KMS-11 (cell line): ENCODE data around the gene SEC24A.

Source experiments
- H2AFZ ChIP-seq: fragments of 200-600 bp; sonication (generic); 2 replicates; pipeline ENCODE4 v1.6.1; 2016; ENCODE audit warnings: antibody characterized with exemption, mixed run types, low read depth
- H3K27ac ChIP-seq: fragments of 200-600 bp; sonication (generic); 2 replicates; pipeline ENCODE4 v1.6.1; 2016; ENCODE audit warnings: mild to moderate bottlenecking, mixed run types
- H3K27me3 ChIP-seq: fragments of 200-600 bp; sonication (generic); 2 replicates; pipeline ENCODE4 v1.6.1; 2017; ENCODE audit warnings: mild to moderate bottlenecking, low read depth, mixed run types, moderate library complexity; ENCODE audit not compliant: insufficient read depth
- H3K36me3 ChIP-seq: fragments of 200-600 bp; sonication (generic); 2 replicates; pipeline ENCODE4 v1.6.1; 2017; ENCODE audit warnings: mild to moderate bottlenecking, mixed run types; ENCODE audit not compliant: insufficient read depth
- H3K4me1 ChIP-seq: fragments of 200-600 bp; sonication (generic); 2 replicates; pipeline ENCODE4 v1.6.1; 2016; ENCODE audit warnings: mild to moderate bottlenecking, low read depth, mixed run types; ENCODE audit not compliant: poor library complexity, severe bottlenecking
- H3K4me2 ChIP-seq: fragments of 200-600 bp; sonication (generic); 2 replicates; pipeline ENCODE4 v1.7.0; 2016; ENCODE audit warnings: mild to moderate bottlenecking, mixed run types
- H3K4me3 ChIP-seq: fragments of 200-600 bp; sonication (generic); IDR thresholded peaks from 2 replicates; pipeline ENCODE4 v1.6.1; 2017; ENCODE audit warnings: low read depth, low read length, mixed read lengths; ENCODE audit not compliant: insufficient read depth
- H3K79me2 ChIP-seq: fragments of 200-600 bp; sonication (generic); 2 replicates; pipeline ENCODE4 v1.6.1; 2016; ENCODE audit warnings: low read depth, mixed run types; ENCODE audit not compliant: insufficient read depth
- H3K9ac ChIP-seq: fragments of 200-600 bp; sonication (generic); 2 replicates; pipeline ENCODE4 v1.6.1; 2016; ENCODE audit warnings: mild to moderate bottlenecking, mixed run types
- H4K20me1 ChIP-seq: fragments of 200-600 bp; sonication (generic); 2 replicates; pipeline ENCODE4 v1.6.1; 2016; ENCODE audit warnings: mild to moderate bottlenecking, mixed run types; ENCODE audit not compliant: insufficient read depth
- TF ChIP-seq, protein P1 (sequence below): fragments of 200-600 bp; sonication (generic); conservative IDR thresholded peaks from 2 replicates; pipeline ENCODE4 v1.6.1; 2017; ENCODE audit warnings: low read depth, mild to moderate bottlenecking, antibody characterized with exemption, low read length, moderate library complexity, mixed read lengths

Gene SEC24A

DNA sequence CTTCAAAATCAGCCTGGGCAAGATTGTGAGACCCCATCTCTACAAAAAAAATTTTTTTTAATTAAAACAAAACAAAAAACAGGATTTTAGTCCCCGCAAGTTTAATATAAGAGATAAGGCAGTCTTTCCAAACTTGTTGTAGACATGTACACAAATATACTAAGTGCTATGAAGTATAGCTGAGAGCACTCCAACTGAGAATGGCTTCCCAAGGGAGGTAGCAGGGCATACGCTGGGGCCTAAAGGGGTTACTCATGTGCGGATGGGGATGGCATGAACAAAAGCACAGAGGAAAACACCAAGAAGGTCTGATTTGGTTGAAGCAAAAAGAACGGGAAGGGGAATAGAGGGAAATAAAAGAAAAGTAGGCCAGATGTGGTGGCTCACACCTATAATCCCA is 37.1 kb upstream of the SEC24A start:
- Histone ChIP-seq H3K4me3 (no peak overlapping the region), H2AFZ (no peak overlapping the region), H3K36me3 (peaks cover 2% of the 10 kb centered on the region), H3K79me2 (no peaks in the 10 kb centered on the region; the same call in 1 of the 2 replicates), H3K9ac (no peak overlapping the region), H3K4me1 (peaks cover 58% of the 10 kb centered on the region), H3K27me3 (no peaks in the 10 kb centered on the region), H3K27ac (no peak overlapping the region), H3K4me2 (no peak overlapping the region), H4K20me1 (no peaks in the 10 kb centered on the region)
- TF ChIP-seq, protein P1, sequence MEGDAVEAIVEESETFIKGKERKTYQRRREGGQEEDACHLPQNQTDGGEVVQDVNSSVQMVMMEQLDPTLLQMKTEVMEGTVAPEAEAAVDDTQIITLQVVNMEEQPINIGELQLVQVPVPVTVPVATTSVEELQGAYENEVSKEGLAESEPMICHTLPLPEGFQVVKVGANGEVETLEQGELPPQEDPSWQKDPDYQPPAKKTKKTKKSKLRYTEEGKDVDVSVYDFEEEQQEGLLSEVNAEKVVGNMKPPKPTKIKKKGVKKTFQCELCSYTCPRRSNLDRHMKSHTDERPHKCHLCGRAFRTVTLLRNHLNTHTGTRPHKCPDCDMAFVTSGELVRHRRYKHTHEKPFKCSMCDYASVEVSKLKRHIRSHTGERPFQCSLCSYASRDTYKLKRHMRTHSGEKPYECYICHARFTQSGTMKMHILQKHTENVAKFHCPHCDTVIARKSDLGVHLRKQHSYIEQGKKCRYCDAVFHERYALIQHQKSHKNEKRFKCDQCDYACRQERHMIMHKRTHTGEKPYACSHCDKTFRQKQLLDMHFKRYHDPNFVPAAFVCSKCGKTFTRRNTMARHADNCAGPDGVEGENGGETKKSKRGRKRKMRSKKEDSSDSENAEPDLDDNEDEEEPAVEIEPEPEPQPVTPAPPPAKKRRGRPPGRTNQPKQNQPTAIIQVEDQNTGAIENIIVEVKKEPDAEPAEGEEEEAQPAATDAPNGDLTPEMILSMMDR, result no peak

GRCh38 chr5:134614450-134615085 is 34.0 kb upstream of the SEC24A start:
- Histone ChIP-seq H3K4me3 (no peak overlapping the region), H3K27ac (no peak overlapping the region), H4K20me1 (no peaks in the 10 kb centered on the region), H2AFZ (no peak overlapping the region), H3K79me2 (0 out of 2 replicates have a peak, but pooled peaks cover 4% of the 10 kb centered on the region), H3K9ac (no peak overlapping the region), H3K36me3 (peaks cover 2% of the 10 kb centered on the region; the same call in 1 of the 2 replicates), H3K4me1 (peaks cover 28% of the 10 kb centered on the region), H3K4me2 (no peak overlapping the region), H3K27me3 (no peaks in the 10 kb centered on the region)
- TF ChIP-seq, protein P1, result no peak

GRCh38 chr5:134620634-134621033 is 28.0 kb upstream of the SEC24A start:
- TF ChIP-seq, protein P1, result no peak
- H3K4me2 ChIP-seq, result no peak overlapping the region
- H3K36me3 ChIP-seq, result no peaks in the 10 kb centered on the region; the same call in 1 of the 2 replicates
- peaks cover 10% of the 10 kb centered on the region; the same call in 1 of the 2 replicates for H3K79me2 ChIP-seq
- H4K20me1 ChIP-seq, result no peaks in the 10 kb centered on the region; the same call in 1 of the 2 replicates
- H3K27me3 ChIP-seq, result no peaks in the 10 kb centered on the region
- H3K4me1 ChIP-seq, result peaks cover 13% of the 10 kb centered on the region
- H3K9ac ChIP-seq, result no peak overlapping the region
- no peak overlapping the region for H3K4me3 ChIP-seq
- H3K27ac ChIP-seq, result no peak overlapping the region
- no peak overlapping the region for H2AFZ ChIP-seq

- H3K4me2 ChIP-seq, result no peak overlapping the region
- no peaks in the 10 kb centered on the region; the same call in 1 of the 2 replicates for H4K20me1 ChIP-seq
- TF ChIP-seq, protein P1, result no peak
Measured at GRCh38 chr5:134625559-134625958, 23.0 kb upstream of the SEC24A start.

More at GRCh38 chr5:134625559-134625958, 23.0 kb upstream of the SEC24A start:
- H3K27me3 ChIP-seq, result no peaks in the 10 kb centered on the region
- H2AFZ ChIP-seq, result no peak overlapping the region
- H3K4me3 ChIP-seq, result no peak overlapping the region
- peaks cover 37% of the 10 kb centered on the region for H3K79me2 ChIP-seq
- H3K27ac ChIP-seq, result no peak overlapping the region
- no peaks in the 10 kb centered on the region; the same call in 1 of the 2 replicates for H3K36me3 ChIP-seq
- H3K4me1 ChIP-seq, result peaks cover 35% of the 10 kb centered on the region
- no peak overlapping the region for H3K9ac ChIP-seq
